Stimulated activated naive CD8-positive, alpha-beta T cell treated with anti-CD3 and anti-CD28 coated beads, Interleukin-15, Interleukin-2, amounts not matched to agents 100 ng/mL and 50 ng/mL, for 24 hours (primary cell): ENCODE measurements around the gene PIRT.

ENCODE experiments used
- H3K27ac Mint-ChIP-seq: one replicate; pipeline ENCODE4 v1.8.0; 2021; ENCODE audit warnings: mild to moderate bottlenecking, mixed read lengths
- H3K27me3 Mint-ChIP-seq: one replicate; pipeline ENCODE4 v1.8.0; 2021; ENCODE audit warnings: mixed read lengths
- H3K36me3 Mint-ChIP-seq: one replicate; pipeline ENCODE4 v1.8.0; 2021; ENCODE audit warnings: low read depth, mixed read lengths
- H3K4me1 Mint-ChIP-seq: one replicate; pipeline ENCODE4 v1.8.0; 2021; ENCODE audit warnings: low read depth, mixed read lengths
- H3K4me3 Mint-ChIP-seq: one replicate; pipeline ENCODE4 v1.8.0; 2021; ENCODE audit warnings: mild to moderate bottlenecking, mixed read lengths
- H3K9me3 Mint-ChIP-seq: one replicate; pipeline ENCODE4 v1.8.0; 2021; ENCODE audit warnings: mixed read lengths

The PIRT gene

GRCh38 chr17:10787306-10788045 lies 50.4 kb downstream of the PIRT start:
- peaks cover 8% of the 10 kb centered on the region for H3K9me3 Mint-ChIP-seq
- H3K4me1 Mint-ChIP-seq, result peaks cover 2% of the 10 kb centered on the region

GRCh38 chr17:10785295-10785694 lies 52.6 kb downstream of the PIRT start:
- no peaks in the 10 kb centered on the region for H3K4me1 Mint-ChIP-seq
- peaks cover 7% of the 10 kb centered on the region for H3K27me3 Mint-ChIP-seq
- H3K36me3 Mint-ChIP-seq, result no peaks in the 10 kb centered on the region
- no peak overlapping the region for H3K27ac Mint-ChIP-seq
- H3K4me3 Mint-ChIP-seq, result no peak overlapping the region
- peaks cover 8% of the 10 kb centered on the region for H3K9me3 Mint-ChIP-seq

More at GRCh38 chr17:10787306-10788045, 50.4 kb downstream of the PIRT start:
- Mint-ChIP-seq H3K27me3 (peaks cover 7% of the 10 kb centered on the region), H3K4me3 (no peak overlapping the region), H3K36me3 (no peaks in the 10 kb centered on the region), H3K27ac (no peak overlapping the region)

DNA sequence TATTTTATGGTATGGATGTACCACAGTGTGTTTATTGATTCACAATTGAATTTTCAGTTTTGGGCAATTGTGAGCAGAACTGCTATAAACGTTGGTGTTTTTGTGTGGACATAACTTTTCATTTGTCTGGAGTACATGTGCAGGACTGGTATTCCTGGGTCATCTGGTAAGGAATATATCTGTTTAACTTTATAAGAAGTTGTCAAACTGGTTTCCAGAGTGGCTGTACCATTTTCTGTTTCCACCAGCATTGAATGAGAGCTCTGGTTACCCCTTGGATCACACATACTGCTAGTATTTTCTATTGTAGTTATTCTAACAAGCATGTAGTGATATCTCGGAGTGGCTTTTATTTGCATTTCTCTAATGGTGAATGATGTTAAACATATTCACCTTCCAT lies 58.3 kb downstream of the PIRT start:
- peaks cover 7% of the 10 kb centered on the region for H3K27me3 Mint-ChIP-seq
- H3K4me1 Mint-ChIP-seq, result no peaks in the 10 kb centered on the region
- no peak overlapping the region for H3K4me3 Mint-ChIP-seq
- peaks cover 8% of the 10 kb centered on the region for H3K9me3 Mint-ChIP-seq
- H3K36me3 Mint-ChIP-seq, result no peaks in the 10 kb centered on the region
- no peak overlapping the region for H3K27ac Mint-ChIP-seq

GRCh38 chr17:10777890-10778289 lies 60.0 kb downstream of the PIRT start:
- Mint-ChIP-seq H3K4me1 (no peaks in the 10 kb centered on the region), H3K27ac (no peak overlapping the region), H3K27me3 (peaks cover 3% of the 10 kb centered on the region), H3K9me3 (peaks cover 3% of the 10 kb centered on the region), H3K36me3 (no peaks in the 10 kb centered on the region), H3K4me3 (no peak overlapping the region)

DNA sequence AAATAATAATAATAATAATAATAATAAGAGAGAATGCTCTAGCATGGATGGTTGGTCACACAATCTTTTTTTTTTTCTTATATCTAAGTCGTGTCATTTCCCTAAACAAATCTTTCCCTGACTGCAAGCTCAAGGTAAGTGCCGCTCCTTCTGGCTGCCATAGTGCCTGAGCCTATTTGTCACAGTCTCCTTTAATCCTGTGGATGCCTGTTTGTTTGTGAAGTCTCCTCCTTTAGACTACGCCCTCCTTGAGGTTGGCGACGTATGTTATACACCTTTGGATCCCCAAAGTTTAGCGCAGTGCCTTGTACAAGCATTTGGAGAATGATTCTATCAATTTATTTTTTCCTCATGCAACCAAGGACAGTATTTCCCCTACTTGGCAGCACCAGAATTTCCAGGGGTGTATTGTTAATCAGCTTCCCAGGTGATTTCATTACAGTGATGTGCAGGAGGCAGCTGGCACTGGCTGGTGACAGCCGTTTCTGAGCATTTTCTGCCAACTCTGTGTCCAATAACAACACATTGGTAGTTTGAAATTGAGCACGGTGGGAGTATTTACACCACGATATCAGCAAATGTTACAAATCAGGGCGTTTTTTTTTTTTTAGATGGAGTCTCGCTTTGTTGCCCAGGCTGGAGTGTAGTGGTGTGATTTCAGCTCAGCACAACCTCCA lies 60.6 kb downstream of the PIRT start:
- Mint-ChIP-seq H3K36me3 (no peaks in the 10 kb centered on the region), H3K27ac (no peak overlapping the region), H3K4me3 (no peak overlapping the region), H3K4me1 (no peaks in the 10 kb centered on the region), H3K27me3 (no peaks in the 10 kb centered on the region), H3K9me3 (no peaks in the 10 kb centered on the region)

DNA sequence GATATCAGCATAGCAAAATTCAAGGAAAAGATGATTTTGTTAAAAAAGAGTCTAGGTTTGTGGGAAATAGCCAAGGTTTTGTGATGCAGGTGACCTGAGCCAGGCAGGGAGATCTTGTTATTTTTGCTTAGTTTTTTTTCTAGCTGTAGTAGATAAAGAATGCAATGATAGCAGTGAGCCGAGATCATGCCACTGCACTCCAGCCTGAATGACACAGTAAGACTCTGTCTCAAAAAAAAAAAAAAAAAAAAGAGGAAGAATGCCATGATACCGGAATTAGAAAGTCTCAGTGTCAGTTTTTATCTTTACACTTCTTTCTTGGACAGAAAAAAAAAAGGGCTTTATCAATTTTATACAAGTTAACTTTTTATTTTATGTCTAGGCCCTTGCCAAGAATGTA lies 61.5 kb downstream of the PIRT start:
- H3K36me3 Mint-ChIP-seq, result no peaks in the 10 kb centered on the region
- no peak overlapping the region for H3K4me3 Mint-ChIP-seq
- peaks cover 5% of the 10 kb centered on the region for H3K9me3 Mint-ChIP-seq
- H3K27me3 Mint-ChIP-seq, result no peaks in the 10 kb centered on the region
- no peaks in the 10 kb centered on the region for H3K4me1 Mint-ChIP-seq
- H3K27ac Mint-ChIP-seq, result no peak overlapping the region

DNA sequence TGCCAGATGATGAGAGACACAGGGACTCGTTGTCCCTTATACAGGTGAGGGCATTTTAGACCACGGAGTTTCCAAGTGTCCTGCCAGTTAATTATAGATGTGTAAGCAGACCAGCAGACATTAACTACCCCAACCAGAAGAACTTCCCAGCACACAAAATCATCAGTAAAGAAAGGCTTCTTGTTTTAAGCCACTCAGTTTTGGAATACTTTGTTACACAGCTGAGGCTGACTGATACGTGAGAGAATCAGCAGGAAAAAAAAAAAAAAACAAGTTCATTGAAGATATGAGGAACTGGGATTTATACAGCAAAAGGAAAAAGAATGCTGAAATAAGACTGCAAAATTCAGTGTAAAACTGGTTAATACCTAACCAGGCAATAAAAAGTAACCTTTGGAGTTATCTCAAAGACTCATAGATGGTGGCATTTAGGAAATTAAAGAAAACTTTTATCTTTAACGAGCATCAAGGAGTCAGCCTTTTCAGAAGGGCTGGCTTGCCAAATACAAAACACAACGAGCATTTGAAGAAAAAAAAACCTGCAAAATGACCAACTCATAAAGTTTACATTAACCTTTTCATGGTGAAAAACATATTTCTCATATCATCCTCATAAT lies 62.0 kb downstream of the PIRT start:
- H3K4me1 Mint-ChIP-seq, result no peaks in the 10 kb centered on the region
- H3K36me3 Mint-ChIP-seq, result no peaks in the 10 kb centered on the region
- no peak overlapping the region for H3K27ac Mint-ChIP-seq
- peaks cover 7% of the 10 kb centered on the region for H3K9me3 Mint-ChIP-seq
- no peak overlapping the region for H3K4me3 Mint-ChIP-seq
- H3K27me3 Mint-ChIP-seq, result no peaks in the 10 kb centered on the region

GRCh38 chr17:10775058-10775457 lies 62.8 kb downstream of the PIRT start:
- Mint-ChIP-seq H3K27me3 (no peaks in the 10 kb centered on the region), H3K9me3 (peaks cover 7% of the 10 kb centered on the region)

DNA sequence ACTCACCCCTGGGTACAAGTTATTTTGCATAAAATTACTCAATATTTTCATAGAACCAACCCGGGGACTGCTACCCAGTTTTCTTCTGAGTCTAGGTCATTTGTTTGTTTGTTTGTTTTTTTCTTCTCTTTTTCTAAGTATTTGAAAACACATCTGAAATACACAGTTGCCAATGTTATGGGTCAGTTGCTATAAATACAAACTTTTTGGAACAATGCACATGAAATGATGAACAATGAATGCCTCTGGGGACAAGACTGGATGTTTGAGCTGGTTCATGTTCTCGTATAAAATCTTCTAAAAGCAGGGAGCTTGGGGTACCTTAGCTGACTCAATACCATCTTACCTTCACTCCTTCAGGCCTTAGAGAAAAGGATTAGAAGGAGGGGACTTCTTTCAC lies 64.5 kb downstream of the PIRT start:
- Mint-ChIP-seq H3K36me3 (no peaks in the 10 kb centered on the region), H3K9me3 (peaks cover 7% of the 10 kb centered on the region), H3K4me3 (no peak overlapping the region), H3K27me3 (no peaks in the 10 kb centered on the region), H3K4me1 (no peaks in the 10 kb centered on the region), H3K27ac (no peak overlapping the region)

More at GRCh38 chr17:10775058-10775457, 62.8 kb downstream of the PIRT start:
- H3K4me1 Mint-ChIP-seq, result no peaks in the 10 kb centered on the region
- no peak overlapping the region for H3K27ac Mint-ChIP-seq
- H3K36me3 Mint-ChIP-seq, result no peaks in the 10 kb centered on the region
- no peak overlapping the region for H3K4me3 Mint-ChIP-seq
